Ovary (tissue), 3 donors: ENCODE data around the gene SURF2.

Source experiments
- POLR2A ChIP-seq: fragments of 450-650 bp; IDR thresholded peaks from one replicate; pipeline ENCODE4 v1.6.1; 2017; ENCODE audit warnings: antibody characterized with exemption, mild to moderate bottlenecking, moderate library complexity
- TF ChIP-seq, protein P1 (sequence below), 3 donors: fragments of 450-650 bp in 2 of 3; fragments of 200-600 bp in 1 of 3; IDR thresholded peaks; one replicate each; pipeline versions ENCODE4 v1.5.1 to v1.8.0; 2016 to 2022; ENCODE audit warnings: antibody characterized with exemption in 3 of 3, mild to moderate bottlenecking in 1 of 3
- donor health status: DM: no; HTN: no; CAD: no.

- TF ChIP-seq, protein P1, sequence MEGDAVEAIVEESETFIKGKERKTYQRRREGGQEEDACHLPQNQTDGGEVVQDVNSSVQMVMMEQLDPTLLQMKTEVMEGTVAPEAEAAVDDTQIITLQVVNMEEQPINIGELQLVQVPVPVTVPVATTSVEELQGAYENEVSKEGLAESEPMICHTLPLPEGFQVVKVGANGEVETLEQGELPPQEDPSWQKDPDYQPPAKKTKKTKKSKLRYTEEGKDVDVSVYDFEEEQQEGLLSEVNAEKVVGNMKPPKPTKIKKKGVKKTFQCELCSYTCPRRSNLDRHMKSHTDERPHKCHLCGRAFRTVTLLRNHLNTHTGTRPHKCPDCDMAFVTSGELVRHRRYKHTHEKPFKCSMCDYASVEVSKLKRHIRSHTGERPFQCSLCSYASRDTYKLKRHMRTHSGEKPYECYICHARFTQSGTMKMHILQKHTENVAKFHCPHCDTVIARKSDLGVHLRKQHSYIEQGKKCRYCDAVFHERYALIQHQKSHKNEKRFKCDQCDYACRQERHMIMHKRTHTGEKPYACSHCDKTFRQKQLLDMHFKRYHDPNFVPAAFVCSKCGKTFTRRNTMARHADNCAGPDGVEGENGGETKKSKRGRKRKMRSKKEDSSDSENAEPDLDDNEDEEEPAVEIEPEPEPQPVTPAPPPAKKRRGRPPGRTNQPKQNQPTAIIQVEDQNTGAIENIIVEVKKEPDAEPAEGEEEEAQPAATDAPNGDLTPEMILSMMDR (IDR thresholded peaks at IDR 0.05), result no peak
- TF ChIP-seq POLR2A, result no peak
These were observed 16.7 kb upstream of the SURF2 start for GRCh38 chr9:133339641-133340040.
